ENCODE results near the gene PSMD6.

PSMD6 gene

DNA sequence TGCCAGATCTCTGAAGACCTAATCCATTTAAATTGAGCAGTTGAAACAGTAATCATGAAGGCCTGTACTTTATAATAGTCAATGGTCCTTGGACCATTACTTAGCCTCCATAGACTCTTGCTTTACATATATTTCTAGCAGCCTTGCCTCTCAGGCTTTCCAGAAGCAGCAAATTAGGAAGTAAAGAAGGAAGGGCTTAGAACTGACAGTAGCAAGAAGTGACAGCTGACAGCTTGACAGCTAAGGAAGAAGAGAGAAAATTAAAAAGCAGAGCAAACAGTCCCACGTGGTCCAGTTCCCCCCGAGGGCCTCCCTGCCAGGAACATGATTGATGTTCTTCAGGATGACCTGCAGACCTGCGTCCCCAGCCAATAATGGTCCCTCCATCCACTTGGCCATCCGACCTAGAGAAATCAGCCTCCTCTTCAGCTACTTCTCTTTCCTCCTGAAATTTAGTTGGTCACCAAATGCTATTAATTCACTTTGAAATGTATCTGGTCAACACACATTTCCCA, 15.0 kb upstream of the PSMD6 start:
- no peak for TF ChIP-seq EZH2phosphoT487 (conservative IDR thresholded peaks at IDR 0.05; ENCODE audit: low read length)
- TF ChIP-seq, protein P1, sequence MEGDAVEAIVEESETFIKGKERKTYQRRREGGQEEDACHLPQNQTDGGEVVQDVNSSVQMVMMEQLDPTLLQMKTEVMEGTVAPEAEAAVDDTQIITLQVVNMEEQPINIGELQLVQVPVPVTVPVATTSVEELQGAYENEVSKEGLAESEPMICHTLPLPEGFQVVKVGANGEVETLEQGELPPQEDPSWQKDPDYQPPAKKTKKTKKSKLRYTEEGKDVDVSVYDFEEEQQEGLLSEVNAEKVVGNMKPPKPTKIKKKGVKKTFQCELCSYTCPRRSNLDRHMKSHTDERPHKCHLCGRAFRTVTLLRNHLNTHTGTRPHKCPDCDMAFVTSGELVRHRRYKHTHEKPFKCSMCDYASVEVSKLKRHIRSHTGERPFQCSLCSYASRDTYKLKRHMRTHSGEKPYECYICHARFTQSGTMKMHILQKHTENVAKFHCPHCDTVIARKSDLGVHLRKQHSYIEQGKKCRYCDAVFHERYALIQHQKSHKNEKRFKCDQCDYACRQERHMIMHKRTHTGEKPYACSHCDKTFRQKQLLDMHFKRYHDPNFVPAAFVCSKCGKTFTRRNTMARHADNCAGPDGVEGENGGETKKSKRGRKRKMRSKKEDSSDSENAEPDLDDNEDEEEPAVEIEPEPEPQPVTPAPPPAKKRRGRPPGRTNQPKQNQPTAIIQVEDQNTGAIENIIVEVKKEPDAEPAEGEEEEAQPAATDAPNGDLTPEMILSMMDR (IDR thresholded peaks at IDR 0.05; ENCODE audit: insufficient read depth, low read length, poor library complexity, severe bottlenecking), result no peak
- Histone ChIP-seq H4K20me1 (ENCODE audit: low read depth, low read length) (no peaks in the 10 kb centered on the region), H3K9me2 (replicated peaks; ENCODE audit: insufficient read depth, low read length) (no peaks in the 10 kb centered on the region), H3K9me3 (ENCODE audit: insufficient read depth, low read length) (no peaks in the 10 kb centered on the region), H3F3A (ENCODE audit: insufficient read depth) (no peaks in the 10 kb centered on the region), H2AFZ (ENCODE audit: low read depth, low read length, severe bottlenecking) (no peak overlapping the region), H3K27ac (ENCODE audit: low read depth, low read length) (no peak overlapping the region), H3K4me2 (ENCODE audit: low read depth, low read length, poor library complexity, severe bottlenecking) (no peak overlapping the region), H3K27me3 (ENCODE audit: low read length) (no peaks in the 10 kb centered on the region), H3K36me3 (ENCODE audit: low read length) (no peaks in the 10 kb centered on the region), H3K79me2 (ENCODE audit: insufficient read depth, low read length) (no peaks in the 10 kb centered on the region), H3K4me3 (ENCODE audit: insufficient read depth, low read length, poor library complexity, severe bottlenecking) (no peak overlapping the region), H3K9ac (ENCODE audit: low read length) (no peak overlapping the region)

DNA sequence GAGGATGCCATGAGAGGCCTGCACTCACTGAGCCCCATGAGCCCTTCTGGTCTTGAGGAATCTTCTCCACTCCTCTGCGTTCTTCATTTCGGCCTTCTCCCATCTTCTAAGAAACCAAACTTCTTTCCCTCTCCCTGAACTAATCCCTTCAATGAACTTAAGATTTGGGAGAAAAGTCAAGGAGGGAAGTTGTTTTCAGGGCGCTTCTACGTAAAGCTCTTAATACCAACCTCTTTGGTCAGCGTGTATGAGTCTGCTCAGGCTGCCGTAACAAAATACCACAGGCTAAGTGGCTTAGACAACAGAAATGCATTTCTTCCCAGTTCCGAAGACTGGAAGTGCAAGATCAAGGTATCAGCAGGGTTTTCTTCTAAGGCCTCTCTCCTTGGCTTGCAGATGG, 13.8 kb upstream of the PSMD6 start:
- Histone ChIP-seq H3K4me2 (ENCODE audit: low read depth, low read length, poor library complexity, severe bottlenecking) (no peak overlapping the region), H3K36me3 (ENCODE audit: low read length) (no peaks in the 10 kb centered on the region), H3K9me2 (replicated peaks; ENCODE audit: insufficient read depth, low read length) (no peaks in the 10 kb centered on the region), H3K9me3 (ENCODE audit: insufficient read depth, low read length) (no peaks in the 10 kb centered on the region), H3K9ac (ENCODE audit: low read length) (no peak overlapping the region), H3K79me2 (ENCODE audit: insufficient read depth, low read length) (no peaks in the 10 kb centered on the region), H2AFZ (ENCODE audit: low read depth, low read length, severe bottlenecking) (no peak overlapping the region), H3K27ac (ENCODE audit: low read depth, low read length) (no peak overlapping the region), H4K20me1 (ENCODE audit: low read depth, low read length) (no peaks in the 10 kb centered on the region), H3K4me3 (ENCODE audit: insufficient read depth, low read length, poor library complexity, severe bottlenecking) (no peak overlapping the region), H3F3A (ENCODE audit: insufficient read depth) (no peaks in the 10 kb centered on the region), H3K27me3 (ENCODE audit: low read length) (no peaks in the 10 kb centered on the region)
- TF ChIP-seq EZH2phosphoT487 (conservative IDR thresholded peaks at IDR 0.05; ENCODE audit: low read length), result no peak
- TF ChIP-seq, protein P1 (IDR thresholded peaks at IDR 0.05; ENCODE audit: insufficient read depth, low read length, poor library complexity, severe bottlenecking), result no peak

DNA sequence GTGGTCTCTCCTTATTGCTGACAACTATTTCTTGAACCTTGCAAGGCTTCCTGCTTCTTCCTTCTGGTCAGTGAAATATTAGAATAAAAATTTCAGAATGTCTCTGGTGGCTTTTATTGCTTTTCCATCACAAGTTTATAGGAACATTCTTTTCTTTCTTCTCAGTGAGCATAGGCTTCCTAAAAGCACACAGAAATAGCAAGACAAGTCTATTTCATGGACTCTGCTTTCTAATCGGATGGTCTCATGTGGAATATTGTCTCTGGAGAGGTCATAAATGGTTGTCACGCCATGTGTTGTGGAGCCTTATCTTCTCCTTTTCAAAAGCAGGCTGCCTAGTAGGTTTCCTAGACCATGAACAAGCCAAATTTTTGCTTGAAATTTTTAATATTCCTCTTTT, 9.8 kb upstream of the PSMD6 start:
- Histone ChIP-seq H3K36me3 (ENCODE audit: low read length) (no peaks in the 10 kb centered on the region), H3K4me3 (ENCODE audit: insufficient read depth, low read length, poor library complexity, severe bottlenecking) (no peak overlapping the region), H2AFZ (ENCODE audit: low read depth, low read length, severe bottlenecking) (no peak overlapping the region), H3K9me3 (ENCODE audit: insufficient read depth, low read length) (no peaks in the 10 kb centered on the region), H3K4me2 (ENCODE audit: low read depth, low read length, poor library complexity, severe bottlenecking) (no peak overlapping the region), H3K27me3 (ENCODE audit: low read length) (no peaks in the 10 kb centered on the region), H3K9ac (ENCODE audit: low read length) (no peak overlapping the region), H3K79me2 (ENCODE audit: insufficient read depth, low read length) (no peaks in the 10 kb centered on the region), H3K27ac (ENCODE audit: low read depth, low read length) (no peak overlapping the region), H4K20me1 (ENCODE audit: low read depth, low read length) (no peaks in the 10 kb centered on the region), H3K9me2 (replicated peaks; ENCODE audit: insufficient read depth, low read length) (no peaks in the 10 kb centered on the region), H3F3A (ENCODE audit: insufficient read depth) (no peaks in the 10 kb centered on the region)
- TF ChIP-seq, protein P1 (IDR thresholded peaks at IDR 0.05; ENCODE audit: insufficient read depth, low read length, poor library complexity, severe bottlenecking), result no peak
- no peak for TF ChIP-seq EZH2phosphoT487 (conservative IDR thresholded peaks at IDR 0.05; ENCODE audit: low read length)
